RWPE2 (cell line): Measurements from ENCODE around the gene ITGA8.

Source experiments
- ATAC-seq: fragments of 200-7000 bp; cut with Tn5 transposase; 3 replicates; pipeline ENCODE4 v1.9.1; 2021; ENCODE audit warnings: low read depth
- DNase-seq: peaks from one replicate; pipeline ENCODE4 v3.0.0-alpha.2; 2020; ENCODE audit warnings: low spot score
- H3K27ac ChIP-seq: fragments of 450-650 bp; 2 replicates; pipeline ENCODE4 v1.5.1; 2017; ENCODE audit warnings: mild to moderate bottlenecking; ENCODE audit not compliant: poor library complexity, severe bottlenecking
- H3K27me3 ChIP-seq: fragments of 250-450 bp; sonication (Bioruptor Pico); 2 replicates; pipeline ENCODE4 v1.5.1; 2021; ENCODE audit warnings: mild to moderate bottlenecking, moderate library complexity; ENCODE audit not compliant: insufficient read depth, poor library complexity, severe bottlenecking
- H3K36me3 ChIP-seq: fragments of 250-450 bp; sonication (Bioruptor Pico); 2 replicates; pipeline ENCODE4 v1.5.1; 2020; ENCODE audit warnings: low read depth, mild to moderate bottlenecking, moderate library complexity
- H3K4me1 ChIP-seq: fragments of 250-450 bp; sonication (Bioruptor Pico); 2 replicates; pipeline ENCODE4 v1.5.1; 2021; ENCODE audit warnings: mild to moderate bottlenecking, moderate library complexity; ENCODE audit not compliant: insufficient read depth, poor library complexity, severe bottlenecking
- H3K4me3 ChIP-seq: fragments of 250-450 bp; sonication (Bioruptor Pico); 2 replicates; pipeline ENCODE4 v1.5.1; 2021; ENCODE audit warnings: mild to moderate bottlenecking, moderate library complexity; ENCODE audit not compliant: severe bottlenecking
- H3K9me3 ChIP-seq: fragments of 250-450 bp; sonication (Bioruptor Pico); 2 replicates; pipeline ENCODE4 v1.5.1; 2021; ENCODE audit warnings: mild to moderate bottlenecking, moderate library complexity; ENCODE audit not compliant: severe bottlenecking
- CTCF ChIP-seq: fragments of 450-650 bp; IDR thresholded peaks from one replicate; pipeline ENCODE4 v1.5.1; 2017; ENCODE audit warnings: mild to moderate bottlenecking, moderate library complexity; ENCODE audit not compliant: poor library complexity, severe bottlenecking

ITGA8 gene

GRCh38 chr10:15472008-15472407 is 247.7 kb downstream of the ITGA8 start:
- H3K9me3 ChIP-seq = no peaks in the 10 kb centered on the region
- no peak for ATAC-seq
- H3K36me3 ChIP-seq = no peaks in the 10 kb centered on the region
- peaks cover 16% of the 10 kb centered on the region for H3K27me3 ChIP-seq
- DNase-seq = no peak
- H3K27ac ChIP-seq = no peak overlapping the region
- no peaks in the 10 kb centered on the region for H3K4me1 ChIP-seq
- no peak for TF ChIP-seq CTCF
- H3K4me3 ChIP-seq = no peak overlapping the region

GRCh38 chr10:15469111-15469510 is 250.6 kb downstream of the ITGA8 start:
- DNase-seq (no peak), ATAC-seq (no peak)
- Histone ChIP-seq H3K27ac (no peak overlapping the region), H3K36me3 (no peaks in the 10 kb centered on the region), H3K4me3 (no peak overlapping the region), H3K27me3 (peaks cover 16% of the 10 kb centered on the region), H3K4me1 (no peaks in the 10 kb centered on the region), H3K9me3 (no peaks in the 10 kb centered on the region)
- TF ChIP-seq CTCF = no peak

GRCh38 chr10:15464381-15464780 is 255.3 kb downstream of the ITGA8 start:
- Histone ChIP-seq H3K36me3 (no peaks in the 10 kb centered on the region), H3K27ac (no peak overlapping the region), H3K4me1 (no peaks in the 10 kb centered on the region), H3K27me3 (no peaks in the 10 kb centered on the region), H3K4me3 (no peak overlapping the region), H3K9me3 (no peaks in the 10 kb centered on the region)
- ATAC-seq (no peak), DNase-seq (no peak)
- TF ChIP-seq CTCF = no peak
